Gastrocnemius medialis (tissue), 4 donors: ENCODE data around the gene TBC1D32.
"Not testable (repeated sequence)": the region's sequence is repeated elsewhere in the genome, so short reads cannot be mapped to it uniquely, and the experiment has no call there.

ENCODE experiments used
- POLR2A ChIP-seq, 2 donors: fragments of 450-650 bp; IDR thresholded peaks; one replicate each; pipeline ENCODE4 v1.6.1; 2017; ENCODE audit warnings: antibody characterized with exemption in 2 of 2, mild to moderate bottlenecking in 2 of 2, moderate library complexity in 2 of 2
- TF ChIP-seq, protein P1 (sequence below), 5 experiments: fragments of 450-650 bp in 3 of 5; fragments of 200-600 bp in 2 of 5; sonication (generic) in 2 of 5; IDR thresholded peaks in 4 of 5; conservative IDR thresholded peaks in 1 of 5; 1 replicate in 4 of 5; 2 replicates in 1 of 5; pipeline ENCODE4 v1.5.1; 2016 to 2019; ENCODE audit warnings: antibody characterized with exemption in 5 of 5, mild to moderate bottlenecking in 3 of 5, moderate library complexity in 3 of 5

DNA sequence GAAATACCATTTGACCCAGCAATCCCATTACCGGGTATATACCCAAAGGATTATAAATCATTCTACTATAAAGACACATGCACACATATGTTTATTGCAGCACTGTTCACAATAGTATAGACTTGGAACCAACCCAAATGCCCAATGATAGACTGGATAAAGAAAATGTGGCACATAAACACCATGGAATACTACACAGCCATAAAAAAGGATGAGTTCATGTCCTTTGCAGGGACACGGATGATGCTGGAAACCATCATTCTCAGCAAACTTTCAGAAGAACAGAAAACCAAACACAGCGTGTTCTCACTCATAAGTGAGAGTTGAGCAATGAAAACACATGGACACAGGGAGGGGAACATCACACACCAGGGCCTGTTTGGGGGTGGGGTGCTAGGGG is 33.1 kb downstream of the TBC1D32 start:
- TF ChIP-seq, protein P1, sequence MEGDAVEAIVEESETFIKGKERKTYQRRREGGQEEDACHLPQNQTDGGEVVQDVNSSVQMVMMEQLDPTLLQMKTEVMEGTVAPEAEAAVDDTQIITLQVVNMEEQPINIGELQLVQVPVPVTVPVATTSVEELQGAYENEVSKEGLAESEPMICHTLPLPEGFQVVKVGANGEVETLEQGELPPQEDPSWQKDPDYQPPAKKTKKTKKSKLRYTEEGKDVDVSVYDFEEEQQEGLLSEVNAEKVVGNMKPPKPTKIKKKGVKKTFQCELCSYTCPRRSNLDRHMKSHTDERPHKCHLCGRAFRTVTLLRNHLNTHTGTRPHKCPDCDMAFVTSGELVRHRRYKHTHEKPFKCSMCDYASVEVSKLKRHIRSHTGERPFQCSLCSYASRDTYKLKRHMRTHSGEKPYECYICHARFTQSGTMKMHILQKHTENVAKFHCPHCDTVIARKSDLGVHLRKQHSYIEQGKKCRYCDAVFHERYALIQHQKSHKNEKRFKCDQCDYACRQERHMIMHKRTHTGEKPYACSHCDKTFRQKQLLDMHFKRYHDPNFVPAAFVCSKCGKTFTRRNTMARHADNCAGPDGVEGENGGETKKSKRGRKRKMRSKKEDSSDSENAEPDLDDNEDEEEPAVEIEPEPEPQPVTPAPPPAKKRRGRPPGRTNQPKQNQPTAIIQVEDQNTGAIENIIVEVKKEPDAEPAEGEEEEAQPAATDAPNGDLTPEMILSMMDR (IDR thresholded peaks at IDR 0.05 in 4 of 5, conservative IDR thresholded peaks at IDR 0.05 in 1 of 5) = not testable (repeated sequence)
- not testable (repeated sequence) for TF ChIP-seq POLR2A (IDR thresholded peaks at IDR 0.05)
